Right ventricle myocardium inferior (tissue), 1 donor: Measurements from ENCODE around the gene CRISPLD2. TPM values are rescaled to one million over a fixed set of nuclear protein-coding genes. Genes with fewer than 3 reads are reported as not detected.

Experiments used
- ATAC-seq: fragments of 200-7000 bp; cut with Tn5 transposase; one replicate; pipeline ENCODE4 v1.9.1; 2020; ENCODE audit warnings: mild to moderate bottlenecking, moderate library complexity
- DNase-seq: peaks from one replicate; pipeline ENCODE4 v3.0.0; 2021; ENCODE audit errors: missing footprints
- intact Hi-C: fragments of 100-400 bp; cut with DNase I; formaldehyde crosslinking; loops from one replicate; pipeline ENCODE4 v1.11.0; 2022
- total RNA-seq: library from RNA; stranded (reverse); fragmentation: NEBNext Ultra II Directional; extraction: Animal tissue kit (Norgen Biotek cat#: 25700); gene quantifications from one replicate; pipeline ENCODE4 v1.2.1, GENCODE V29; 2021
- donor health status: DM: no; HTN: yes; CAD: no; lungs with severe emphysema.

The CRISPLD2 gene
- total RNA-seq, 1 donor from 2014 or later = 38.1 TPM

- intact Hi-C loops = no loop called here
- DNase-seq = no peak
- no peak for ATAC-seq
These were observed 97.7 kb downstream of the CRISPLD2 start for GRCh38 chr16:84917492-84917891.

GRCh38 chr16:84918006-84918909, 98.5 kb downstream of the CRISPLD2 start:
- DNase-seq (peak; percentile 48), ATAC-seq (no peak)
- intact Hi-C loops = no loop called here

GRCh38 chr16:84919269-84919668, 99.5 kb downstream of the CRISPLD2 start:
- intact Hi-C loops = no loop called here
- DNase-seq = no peak
- ATAC-seq = no peak

GRCh38 chr16:84919708-84920107, 99.9 kb downstream of the CRISPLD2 start:
- intact Hi-C loops = no loop called here
- ATAC-seq (no peak), DNase-seq (peak; percentile 30)

- intact Hi-C loops = no loop called here
- peak; percentile 13 for DNase-seq
- no peak for ATAC-seq
These were observed 100.5 kb downstream of the CRISPLD2 start for GRCh38 chr16:84920333-84920732.

GRCh38 chr16:84922351-84923120, 102.8 kb downstream of the CRISPLD2 start:
- intact Hi-C loops = no loop called here
- DNase-seq (peak; percentile 93), ATAC-seq (peak; percentile 86)

GRCh38 chr16:84924331-84925091, 104.7 kb downstream of the CRISPLD2 start:
- peak; percentile 10 for ATAC-seq

GRCh38 chr16:84925092-84925772, 105.4 kb downstream of the CRISPLD2 start:
- ATAC-seq (no peak), DNase-seq (peak; percentile 74)
- intact Hi-C loops = loop anchor here (1.0 to 5.0 kb wide), 2 partner anchors 45 to 93 kb away; no protein-coding TSS in a partner anchor

More at GRCh38 chr16:84924331-84925091, 104.7 kb downstream of the CRISPLD2 start:
- intact Hi-C loops = loop anchor here (1.0 to 5.0 kb wide), 2 partner anchors 46 to 92 kb away; no protein-coding TSS in a partner anchor
- DNase-seq = peak; percentile 76

- no peak for ATAC-seq
- intact Hi-C loops = loop anchor here (1.0 to 5.0 kb wide), 2 partner anchors 44 to 94 kb away; no protein-coding TSS in a partner anchor
- DNase-seq = peak; percentile 45
These were observed 106.1 kb downstream of the CRISPLD2 start for GRCh38 chr16:84925773-84926372.

- ATAC-seq (no peak), DNase-seq (no peak)
- intact Hi-C loops = loop anchor here (5.0 kb wide), 1 partner anchor 94 kb away; no protein-coding TSS in a partner anchor
These were observed 106.7 kb downstream of the CRISPLD2 start for GRCh38 chr16:84926462-84926861.

- DNase-seq = peak; percentile 85
- intact Hi-C loops = loop anchor here (1.0 to 5.0 kb wide), 2 partner anchors 24 to 96 kb away; no protein-coding TSS in a partner anchor
- peak; percentile 47 for ATAC-seq
These were observed 108.1 kb downstream of the CRISPLD2 start for GRCh38 chr16:84927621-84928591.

- ATAC-seq (peak; percentile 78), DNase-seq (peak; percentile 90)
- intact Hi-C loops = loop anchor here (5.0 kb wide), 1 partner anchor 97 kb away; no protein-coding TSS in a partner anchor
These were observed 109.1 kb downstream of the CRISPLD2 start for GRCh38 chr16:84928679-84929420.

GRCh38 chr16:84929421-84930297, 109.9 kb downstream of the CRISPLD2 start:
- intact Hi-C loops = loop anchor here (5.0 kb wide), 1 partner anchor 97 kb away; no protein-coding TSS in a partner anchor
- DNase-seq (peak; percentile 68), ATAC-seq (peak; percentile 11)

GRCh38 chr16:84930298-84931106, 110.7 kb downstream of the CRISPLD2 start:
- DNase-seq (peak; percentile 56), ATAC-seq (no peak)
- intact Hi-C loops = no loop called here
